Measurements from ENCODE around the gene ABHD10.

DNA sequence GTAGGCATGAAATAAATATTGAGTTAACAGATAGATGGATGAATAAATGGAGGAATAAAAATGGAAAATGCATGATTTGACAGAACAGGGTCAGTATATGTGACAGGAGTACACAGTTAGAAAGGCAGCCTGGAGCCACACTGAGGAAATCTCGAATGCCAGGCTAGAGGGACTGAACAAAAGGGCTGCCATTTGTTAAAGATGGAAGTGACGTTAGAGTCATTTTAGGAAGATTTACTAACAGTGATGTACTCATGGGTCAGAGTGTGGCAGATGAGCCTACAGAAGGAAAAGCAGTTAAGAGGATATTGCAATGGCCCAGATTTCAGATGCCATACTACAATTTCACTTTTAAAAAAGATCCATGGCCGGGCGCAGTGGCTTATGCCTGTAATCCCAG, 48.3 kb downstream of the ABHD10 start:
- TF ChIP-seq POLR2AphosphoS5 (IDR thresholded peaks at IDR 0.05) (no peak), POLR2A (IDR thresholded peaks at IDR 0.05; ENCODE audit: low read depth) (no peak), EP300 (IDR thresholded peaks at IDR 0.05) (no peak)
- TF ChIP-seq, protein P1, sequence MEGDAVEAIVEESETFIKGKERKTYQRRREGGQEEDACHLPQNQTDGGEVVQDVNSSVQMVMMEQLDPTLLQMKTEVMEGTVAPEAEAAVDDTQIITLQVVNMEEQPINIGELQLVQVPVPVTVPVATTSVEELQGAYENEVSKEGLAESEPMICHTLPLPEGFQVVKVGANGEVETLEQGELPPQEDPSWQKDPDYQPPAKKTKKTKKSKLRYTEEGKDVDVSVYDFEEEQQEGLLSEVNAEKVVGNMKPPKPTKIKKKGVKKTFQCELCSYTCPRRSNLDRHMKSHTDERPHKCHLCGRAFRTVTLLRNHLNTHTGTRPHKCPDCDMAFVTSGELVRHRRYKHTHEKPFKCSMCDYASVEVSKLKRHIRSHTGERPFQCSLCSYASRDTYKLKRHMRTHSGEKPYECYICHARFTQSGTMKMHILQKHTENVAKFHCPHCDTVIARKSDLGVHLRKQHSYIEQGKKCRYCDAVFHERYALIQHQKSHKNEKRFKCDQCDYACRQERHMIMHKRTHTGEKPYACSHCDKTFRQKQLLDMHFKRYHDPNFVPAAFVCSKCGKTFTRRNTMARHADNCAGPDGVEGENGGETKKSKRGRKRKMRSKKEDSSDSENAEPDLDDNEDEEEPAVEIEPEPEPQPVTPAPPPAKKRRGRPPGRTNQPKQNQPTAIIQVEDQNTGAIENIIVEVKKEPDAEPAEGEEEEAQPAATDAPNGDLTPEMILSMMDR (IDR thresholded peaks at IDR 0.05), result no peak
